MM.1S (cell line): ENCODE measurements around the gene TFR2.

Experiments used
- CTCF ChIP-seq: fragments of 300-600 bp; sonication (generic); IDR thresholded peaks from 2 replicates; pipeline ENCODE4 v1.5.1; 2016; ENCODE audit warnings: antibody characterized with exemption, low read length, mixed read lengths
- EZH2 ChIP-seq: fragments of 300-600 bp; sonication (generic); optimal IDR thresholded peaks from 2 replicates; pipeline ENCODE3; 2017; ENCODE audit warnings: low read depth, mild to moderate bottlenecking, antibody characterized with exemption, low read length, mixed read lengths
- EZH2phosphoT487 ChIP-seq: fragments of 300-600 bp; sonication (generic); IDR thresholded peaks from 2 replicates; pipeline ENCODE4 v1.6.1; 2018; ENCODE audit warnings: antibody characterized with exemption, low read length

- TF ChIP-seq CTCF: no peak
- TF ChIP-seq EZH2phosphoT487: no peak
- no peak for TF ChIP-seq EZH2
These were observed 67.5 kb downstream of the TFR2 start, which contains the start of gene SAP25 for GRCh38 chr7:100573691-100574361.
